Pancreas (tissue), 10 donors: ENCODE data around the gene OR2H2. TPM values are rescaled to one million over a fixed set of nuclear protein-coding genes. Genes with fewer than 3 reads are reported as not detected.

Source experiments
- ATAC-seq, 4 donors: fragments of 200-7000 bp; cut with Tn5 transposase; one replicate each; pipeline versions ENCODE4 v1.8.0 to v1.9.1; 2020; ENCODE audit warnings: mild to moderate bottlenecking in 4 of 4, moderate library complexity in 4 of 4
- DNase-seq, 6 donors: peaks; one replicate each; pipeline ENCODE4 v3.0.0-alpha.2; 2020
- FAIRE-seq: peaks from 2 replicates; lab custom pipeline; 2012; peaks lifted over from hg19 to GRCh38; lab: Jason Lieb, UNC
- H3K27ac ChIP-seq, 4 donors: fragments of 200-600 bp; sonication (generic); 1 replicate in 3 of 4; 2 replicates in 1 of 4; pipeline versions ENCODE4 v1.5.0 to v1.8.0; 2020
- H3K27me3 ChIP-seq, 4 donors: fragments of 200-600 bp; one replicate each; pipeline ENCODE4 v1.8.0; 2021
- H3K36me3 ChIP-seq, 3 donors: fragments of 200-600 bp; sonication (generic) in 1 of 3; one replicate each; pipeline versions ENCODE4 v1.5.0 to v1.8.0; 2020 to 2021
- H3K4me1 ChIP-seq, 3 donors: fragments of 200-600 bp; one replicate each; pipeline ENCODE4 v1.8.0; 2021
- H3K4me3 ChIP-seq, 4 donors: fragments of 200-600 bp; sonication (generic) in 2 of 4; one replicate each; pipeline versions ENCODE4 v1.5.0 to v1.8.0; 2020 to 2021
- H3K9me3 ChIP-seq, 4 donors: fragments of 200-600 bp; one replicate each; pipeline ENCODE4 v1.8.0; 2021
- CTCF ChIP-seq, 4 donors: fragments of 200-600 bp; sonication (generic) in 3 of 4; IDR thresholded peaks; one replicate each; pipeline versions ENCODE4 v1.5.0 to v1.8.0; 2021; ENCODE audit warnings: antibody characterized with exemption in 4 of 4
- WGBS, 2 donors: extraction: QIAGEN DNeasy Blood & Tissue Kit; methylation state at CpG; one replicate each; pipeline ENCODE4 v1.1.7; 2013; 5-methylcytosine and 5-hydroxymethylcytosine counted together
- intact Hi-C, 3 donors: fragments of 100-400 bp; cut with DNase I; formaldehyde crosslinking; loops; one replicate each; pipeline versions ENCODE4 v1.11.1 to v1.14.2; 2022
- polyA plus RNA-seq, 2 donors: library from polyadenylated mRNA; stranded (reverse); fragments of 200-250 nt; gene quantifications; one replicate each; pipeline ENCODE4 v1.2.3, GENCODE V29; 2013
- total RNA-seq, 6 donors: library from RNA; stranded (reverse); fragmentation: NEBNext Ultra II Directional in 4 of 6; extraction: Animal tissue kit (Norgen Biotek cat#: 25700) in 4 of 6; gene quantifications; one replicate each; pipeline versions ENCODE4 v1.2.1 to v1.2.4, GENCODE V29; 2021 to 2023
- donor health status: healthy with polysubstance abuse.
- donor health status: DM: no; HTN: no; CAD: no; lungs with moderate emphysema.
- donor health status: DM: no; HTN: no; CAD: no.
- donor health status: control.
- donor health status: control.
- donor health status: Bipolar disorder and iron deficiency.
- donor health status: DM: yes; HTN: yes; CAD: no.
- donor health status: DM: no; HTN: no; CAD: no.
- donor health status: DM: no; HTN: no; CAD: no.
- donor health status: DM: yes; HTN: yes; CAD: no.

OR2H2 gene
- total and polyA plus RNA-seq, 8 donors, result not detected

GRCh38 chr6:29593199-29593855 lies 8.4 kb downstream of the OR2H2 start:
- no peak for DNase-seq
- intact Hi-C loops, result no loop called here
- no peaks in the 10 kb centered on the region for H3K9me3 ChIP-seq
- no peaks in the 10 kb centered on the region for H3K36me3 ChIP-seq
- H3K27ac ChIP-seq, result no peak overlapping the region
- no peak for FAIRE-seq
- 27 to 29% methylated on average over 4 of the region's 4 CpGs for WGBS, 2 donors
- ATAC-seq, result no peak
- H3K27me3 ChIP-seq, result peaks cover 0 to 7% (median 0%) of the 10 kb centered on the region in 4 donors
- no peaks in the 10 kb centered on the region for H3K4me1 ChIP-seq
- H3K4me3 ChIP-seq, result no peak overlapping the region
- TF ChIP-seq CTCF (IDR thresholded peaks at IDR 0.05), result no peak

DNA sequence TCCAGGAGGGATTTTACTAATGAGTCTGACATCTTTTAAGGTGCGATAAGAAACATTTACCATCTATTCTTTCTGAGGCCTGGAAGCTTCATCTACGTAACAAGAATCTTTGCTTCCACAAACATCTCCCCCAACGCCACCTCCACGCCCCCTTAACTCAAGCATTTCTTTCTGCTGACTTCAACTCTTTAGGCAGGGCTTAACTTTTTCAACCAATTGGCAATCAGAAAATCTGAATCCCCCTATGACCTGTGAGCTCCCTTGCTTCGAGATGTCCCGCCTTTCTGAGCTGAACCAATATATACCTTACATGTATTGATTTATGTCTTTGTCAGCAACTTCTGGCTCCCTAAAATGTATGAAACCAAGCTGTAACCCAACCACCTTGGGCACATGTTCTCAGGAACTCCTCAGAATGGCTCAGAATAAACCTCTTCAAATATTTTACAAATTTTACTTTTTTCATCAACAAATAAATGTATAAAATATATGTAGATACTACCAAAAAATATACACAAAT lies 11.5 kb downstream of the OR2H2 start:
- ATAC-seq, result no peak
- no peak overlapping the region for H3K27ac ChIP-seq
- TF ChIP-seq CTCF (IDR thresholded peaks at IDR 0.05), result no peak
- no peaks in the 10 kb centered on the region for H3K9me3 ChIP-seq
- intact Hi-C loops, result no loop called here
- H3K27me3 ChIP-seq, result peaks cover 0 to 2% (median 0%) of the 10 kb centered on the region in 4 donors
- no peak overlapping the region for H3K4me3 ChIP-seq
- DNase-seq, result no peak
- WGBS, 2 donors, result 69 to 76% methylated on average over 6 of the region's 6 CpGs
- no peaks in the 10 kb centered on the region for H3K36me3 ChIP-seq
- no peak for FAIRE-seq
- H3K4me1 ChIP-seq, result no peaks in the 10 kb centered on the region

DNA sequence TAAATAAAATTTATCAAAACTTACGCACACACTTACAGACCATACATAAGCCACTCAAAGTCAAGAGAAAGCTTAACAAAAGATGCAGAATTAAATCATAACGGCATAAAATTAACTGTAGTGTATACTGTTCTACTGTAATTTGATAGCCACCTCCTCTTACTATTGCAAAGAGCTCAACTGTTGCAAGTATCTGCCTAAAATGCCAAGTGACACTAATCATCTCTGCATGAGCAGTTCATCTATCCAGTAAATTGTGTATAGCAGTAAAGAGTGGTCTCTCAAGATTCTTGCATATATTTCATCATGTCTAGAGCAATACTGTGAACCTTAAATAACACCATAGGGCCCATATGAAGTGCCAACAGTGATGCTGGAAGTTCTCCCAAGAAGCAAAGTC lies 12.3 kb downstream of the OR2H2 start:
- no peaks in the 10 kb centered on the region for H3K36me3 ChIP-seq
- H3K27ac ChIP-seq, result no peak overlapping the region
- DNase-seq, result no peak
- H3K4me3 ChIP-seq, result no peak overlapping the region
- WGBS, 2 donors, result 61 to 82% methylated on average over 2 of the region's 2 CpGs
- no peaks in the 10 kb centered on the region for H3K27me3 ChIP-seq
- H3K4me1 ChIP-seq, result no peaks in the 10 kb centered on the region
- H3K9me3 ChIP-seq, result no peaks in the 10 kb centered on the region
- no peak for TF ChIP-seq CTCF (IDR thresholded peaks at IDR 0.05)
- ATAC-seq, result no peak
- intact Hi-C loops, result no loop called here
- no peak for FAIRE-seq

DNA sequence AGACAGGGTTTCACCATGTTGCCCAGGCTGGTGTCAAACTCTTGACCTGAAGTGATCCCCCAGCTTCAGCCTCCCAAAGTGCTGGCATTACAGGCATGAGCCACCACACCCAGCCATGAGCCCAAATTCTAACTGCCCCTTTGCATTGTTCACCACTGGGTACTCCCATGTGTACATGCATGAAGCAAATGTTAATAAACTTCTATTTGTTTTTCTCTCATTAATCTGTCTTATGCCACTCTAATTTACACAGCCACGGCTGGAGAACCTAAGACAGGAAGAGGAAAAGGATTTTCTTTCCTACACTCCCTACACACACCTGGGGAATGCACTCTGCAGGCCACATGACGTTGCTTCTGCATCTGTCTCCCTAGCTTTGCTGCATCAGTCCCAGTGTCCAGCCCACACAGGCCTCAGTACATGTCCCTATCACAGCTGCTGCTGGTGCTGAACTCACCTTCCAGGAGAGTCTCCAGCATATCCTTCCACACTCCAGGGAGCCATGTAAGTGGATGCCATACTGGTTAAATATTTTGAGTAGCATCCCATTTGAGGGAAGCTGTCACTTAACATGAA lies 13.3 kb downstream of the OR2H2 start:
- intact Hi-C loops, result no loop called here
- FAIRE-seq, result no peak
- 15% methylated on average over 2 of the region's 2 CpGs for WGBS, 2 donors
- no peak for DNase-seq
- Histone ChIP-seq H3K27me3 (no peaks in the 10 kb centered on the region), H3K4me3 (no peak overlapping the region), H3K27ac (no peak overlapping the region), H3K9me3 (no peaks in the 10 kb centered on the region), H3K4me1 (no peaks in the 10 kb centered on the region), H3K36me3 (no peaks in the 10 kb centered on the region)
- no peak for TF ChIP-seq CTCF (IDR thresholded peaks at IDR 0.05)
- no peak for ATAC-seq
